ENCODE data around the gene PDE4A. TPM values are rescaled to one million over a fixed set of nuclear protein-coding genes. Genes with fewer than 3 reads are reported as not detected.
"Not testable (repeated sequence)": the region's sequence is repeated elsewhere in the genome, so short reads cannot be mapped to it uniquely, and the experiment has no call there.

The PDE4A gene
- total RNA-seq (2022) (3.6 and 3.7 TPM in 2 replicates), Bru-seq, nascent RNA (percentile 25 among the genes with signal in this experiment), BruChase-seq, experiment 1, labeled RNA remaining after a 2-hour chase (percentile 28 among the genes with signal in this experiment), BruChase-seq, experiment 2, labeled RNA remaining after a 6-hour chase (percentile 40 among the genes with signal in this experiment)
- long read RNA-seq, partial matches to known transcripts, result 4 of 4 reads
- long read RNA-seq, other reads (novel, unspliced or antisense), result 0 of 4 reads

GRCh38 chr19:10420444-10421239 is at the start of gene PDE4A:
Gene PDE4A, plus strand, starts transcription at chr19:10420538. Its CDS starts 227 bp downstream, at chr19:10420765.
- no peaks in the 10 kb centered on the region for H3K36me3 ChIP-seq (ENCODE audit: control insufficient read depth, insufficient read depth, low read length)
- H3K9me3 ChIP-seq, result no peaks in the 10 kb centered on the region
- intact Hi-C loops (cut with micrococcal nuclease; ENCODE audit: unreplicated experiment), result no loop called here
- Mint-ChIP-seq H3K36me3 (ENCODE audit: insufficient read depth, unreplicated experiment) (peaks cover 9% of the 10 kb centered on the region), H3K27ac (ENCODE audit: unreplicated experiment) (no peak within 1 kb of the TSS), H3K4me3 (ENCODE audit: unreplicated experiment) (peak within 1 kb of the TSS; percentile 72), H3K9me3 (ENCODE audit: unreplicated experiment) (no peaks in the 10 kb centered on the region), H3K27me3 (ENCODE audit: insufficient read depth, unreplicated experiment) (peaks cover 32% of the 10 kb centered on the region), H3K4me1 (ENCODE audit: low read depth, unreplicated experiment) (peaks cover 16% of the 10 kb centered on the region)
- CTCF ChIA-PET, result interaction anchor here (0.6 kb wide), 2 partner anchors 17 to 224 kb away, joined by 3 to 4 read pairs; partner anchors contain the start of gene CDC37
- POLR2A ChIA-PET, result no interaction called here
- DNase-seq, result peak in 1 of 2 experiments; percentile 53
- H3K4me1 ChIP-seq, result peaks cover 15% of the 10 kb centered on the region
- TF ChIP-seq, protein P1, sequence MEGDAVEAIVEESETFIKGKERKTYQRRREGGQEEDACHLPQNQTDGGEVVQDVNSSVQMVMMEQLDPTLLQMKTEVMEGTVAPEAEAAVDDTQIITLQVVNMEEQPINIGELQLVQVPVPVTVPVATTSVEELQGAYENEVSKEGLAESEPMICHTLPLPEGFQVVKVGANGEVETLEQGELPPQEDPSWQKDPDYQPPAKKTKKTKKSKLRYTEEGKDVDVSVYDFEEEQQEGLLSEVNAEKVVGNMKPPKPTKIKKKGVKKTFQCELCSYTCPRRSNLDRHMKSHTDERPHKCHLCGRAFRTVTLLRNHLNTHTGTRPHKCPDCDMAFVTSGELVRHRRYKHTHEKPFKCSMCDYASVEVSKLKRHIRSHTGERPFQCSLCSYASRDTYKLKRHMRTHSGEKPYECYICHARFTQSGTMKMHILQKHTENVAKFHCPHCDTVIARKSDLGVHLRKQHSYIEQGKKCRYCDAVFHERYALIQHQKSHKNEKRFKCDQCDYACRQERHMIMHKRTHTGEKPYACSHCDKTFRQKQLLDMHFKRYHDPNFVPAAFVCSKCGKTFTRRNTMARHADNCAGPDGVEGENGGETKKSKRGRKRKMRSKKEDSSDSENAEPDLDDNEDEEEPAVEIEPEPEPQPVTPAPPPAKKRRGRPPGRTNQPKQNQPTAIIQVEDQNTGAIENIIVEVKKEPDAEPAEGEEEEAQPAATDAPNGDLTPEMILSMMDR (IDR thresholded peaks at IDR 0.05; ENCODE audit: insufficient read depth in 1 of 2, low read depth in 1 of 2, low read length in 1 of 2, severe bottlenecking in 1 of 2, unreplicated experiment in 1 of 2), result peak; percentile 17 to 26
- H3K27me3 ChIP-seq (replicated peaks; ENCODE audit: control insufficient read depth, insufficient read depth, low read length), result peaks cover 7% of the 10 kb centered on the region
- BruUV-seq (replicated peaks), result no TSS peak
- peak within 1 kb of the TSS; percentile 25 for H3K4me3 ChIP-seq (ENCODE audit: low read depth, low read length)

DNA sequence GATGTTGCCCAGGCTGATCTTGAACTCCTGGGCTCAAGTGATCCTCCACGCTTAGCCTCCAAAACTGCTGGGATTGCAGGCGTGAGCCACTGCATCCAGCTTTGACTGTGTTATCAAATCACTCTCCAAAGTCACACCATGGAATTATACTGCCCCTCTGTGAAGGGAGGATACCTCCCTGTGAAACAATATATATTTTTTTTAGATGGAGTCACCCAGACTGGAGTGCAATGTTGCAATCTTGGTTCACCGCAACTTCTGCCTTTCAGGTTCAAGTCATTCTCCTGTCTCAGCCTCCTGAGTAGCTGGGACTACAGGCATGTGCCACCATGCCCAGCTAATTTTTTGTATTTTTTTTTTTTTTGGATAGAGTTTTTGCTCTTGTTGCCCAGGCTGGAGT is 47.6 kb upstream of the PDE4A start:
- H3K36me3 Mint-ChIP-seq (ENCODE audit: insufficient read depth, unreplicated experiment), result peaks cover 37% of the 10 kb centered on the region
- no peaks in the 10 kb centered on the region for H3K27me3 Mint-ChIP-seq (ENCODE audit: insufficient read depth, unreplicated experiment)
- no peak for DNase-seq
- no peaks in the 10 kb centered on the region for H3K27me3 ChIP-seq (replicated peaks; ENCODE audit: control insufficient read depth, insufficient read depth, low read length)
- no peak overlapping the region for H3K4me3 Mint-ChIP-seq (ENCODE audit: unreplicated experiment)
- H3K9me3 Mint-ChIP-seq (ENCODE audit: unreplicated experiment), result no peaks in the 10 kb centered on the region
- no peak overlapping the region for H3K27ac Mint-ChIP-seq (ENCODE audit: unreplicated experiment)
- intact Hi-C loops (cut with micrococcal nuclease; ENCODE audit: unreplicated experiment), result no loop called here
- BruUV-seq (replicated peaks), result no TSS peak
- ChIA-PET CTCF (interaction anchor here (0.9 kb wide), 1 partner anchor 16 kb away, joined by 3 read pairs; no protein-coding TSS in a partner anchor), POLR2A (no interaction called here)
- no peak overlapping the region for H3K4me3 ChIP-seq (ENCODE audit: low read depth, low read length)
- H3K4me1 ChIP-seq, result no peaks in the 10 kb centered on the region
- H3K9me3 ChIP-seq, result no peaks in the 10 kb centered on the region
- H3K36me3 ChIP-seq (ENCODE audit: control insufficient read depth, insufficient read depth, low read length), result peaks cover 4% of the 10 kb centered on the region; the same call in 1 of the 2 replicates
- TF ChIP-seq, protein P1 (IDR thresholded peaks at IDR 0.05; ENCODE audit: insufficient read depth in 1 of 2, low read depth in 1 of 2, low read length in 1 of 2, severe bottlenecking in 1 of 2, unreplicated experiment in 1 of 2), result no peak
- H3K4me1 Mint-ChIP-seq (ENCODE audit: low read depth, unreplicated experiment), result no peaks in the 10 kb centered on the region

DNA sequence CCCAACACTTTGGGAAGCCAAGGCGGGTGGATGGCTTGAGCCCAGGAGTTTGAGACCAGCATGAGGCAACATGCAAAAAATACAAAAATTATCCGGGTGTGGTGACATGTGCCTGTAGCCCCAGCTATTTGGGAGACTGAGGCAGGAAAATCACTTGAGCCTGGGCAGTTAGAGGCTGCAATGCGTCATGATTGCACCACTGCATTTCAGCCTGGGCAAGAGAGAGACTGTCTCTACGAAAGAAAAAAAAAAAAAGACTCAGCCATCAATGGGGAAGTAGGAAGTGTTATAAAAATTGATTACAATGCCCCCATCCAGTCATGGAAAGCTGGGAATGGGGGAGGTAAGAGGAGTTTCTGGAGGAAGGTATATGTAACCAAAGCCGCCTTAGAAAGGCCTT is 45.4 kb upstream of the PDE4A start:
- intact Hi-C loops (cut with micrococcal nuclease; ENCODE audit: unreplicated experiment), result no loop called here
- H3K27ac Mint-ChIP-seq (ENCODE audit: unreplicated experiment), result no peak overlapping the region
- TF ChIP-seq, protein P1 (IDR thresholded peaks at IDR 0.05; ENCODE audit: insufficient read depth in 1 of 2, low read depth in 1 of 2, low read length in 1 of 2, severe bottlenecking in 1 of 2, unreplicated experiment in 1 of 2), result no peak
- Histone ChIP-seq H3K36me3 (ENCODE audit: control insufficient read depth, insufficient read depth, low read length) (peaks cover 1% of the 10 kb centered on the region; the same call in 1 of the 2 replicates), H3K27me3 (replicated peaks; ENCODE audit: control insufficient read depth, insufficient read depth, low read length) (no peaks in the 10 kb centered on the region), H3K4me1 (peaks cover 8% of the 10 kb centered on the region), H3K4me3 (ENCODE audit: low read depth, low read length) (no peak overlapping the region), H3K9me3 (no peaks in the 10 kb centered on the region)
- peaks cover 8% of the 10 kb centered on the region for H3K4me1 Mint-ChIP-seq (ENCODE audit: low read depth, unreplicated experiment)
- no peaks in the 10 kb centered on the region for H3K9me3 Mint-ChIP-seq (ENCODE audit: unreplicated experiment)
- BruUV-seq (replicated peaks), result no TSS peak
- CTCF ChIA-PET, result no interaction called here
- H3K36me3 Mint-ChIP-seq (ENCODE audit: insufficient read depth, unreplicated experiment), result peaks cover 29% of the 10 kb centered on the region
- POLR2A ChIA-PET, result no interaction called here
- no peak for DNase-seq
- no peak overlapping the region for H3K4me3 Mint-ChIP-seq (ENCODE audit: unreplicated experiment)
- no peaks in the 10 kb centered on the region for H3K27me3 Mint-ChIP-seq (ENCODE audit: insufficient read depth, unreplicated experiment)

GRCh38 chr19:10377140-10377640 is 43.1 kb upstream of the PDE4A start:
- H3K9me3 Mint-ChIP-seq (ENCODE audit: unreplicated experiment); H3K4me3 ChIP-seq (ENCODE audit: low read depth, low read length); DNase-seq; H3K36me3 ChIP-seq (ENCODE audit: control insufficient read depth, insufficient read depth, low read length); H3K27me3 ChIP-seq (replicated peaks; ENCODE audit: control insufficient read depth, insufficient read depth, low read length); H3K27ac Mint-ChIP-seq (ENCODE audit: unreplicated experiment); POLR2A ChIA-PET; H3K4me1 ChIP-seq; H3K9me3 ChIP-seq; H3K27me3 Mint-ChIP-seq (ENCODE audit: insufficient read depth, unreplicated experiment); CTCF ChIA-PET; H3K4me1 Mint-ChIP-seq (ENCODE audit: low read depth, unreplicated experiment); BruUV-seq (replicated peaks); intact Hi-C loops (cut with micrococcal nuclease; ENCODE audit: unreplicated experiment); H3K4me3 Mint-ChIP-seq (ENCODE audit: unreplicated experiment): not testable (repeated sequence)
- peaks cover 30% of the 10 kb centered on the region for H3K36me3 Mint-ChIP-seq (ENCODE audit: insufficient read depth, unreplicated experiment)
